Activated CD4-positive, alpha-beta memory T cell treated with anti-CD3 and anti-CD28 coated beads for 36 hours (primary cell): Measurements from ENCODE around the gene NETO1. TPM values are rescaled to one million over a fixed set of nuclear protein-coding genes. Genes with fewer than 3 reads are reported as not detected.

Experiments
- CTCF ChIA-PET: fragments of 350-600 bp; sonication (Branson Sonifier 250); formaldehyde crosslinking; loops from one replicate; lab custom pipeline; 2021; ENCODE audit warnings: antibody characterized with exemption, inconsistent platforms; lab: Charles Lee
- POLR2A ChIA-PET: fragments of 350-600 bp; sonication (Branson Sonifier 250); formaldehyde crosslinking; loops from one replicate; lab custom pipeline; 2021; ENCODE audit warnings: antibody characterized with exemption; lab: Charles Lee
- DNase-seq: peaks from one replicate; pipeline ENCODE4 v3.0.0-alpha.2; 2020
- H3K27ac Mint-ChIP-seq: one replicate; pipeline ENCODE4 v1.8.0; 2021; ENCODE audit warnings: mixed read lengths
- H3K27me3 Mint-ChIP-seq: one replicate; pipeline ENCODE4 v1.8.0; 2021; ENCODE audit warnings: mixed read lengths
- H3K36me3 Mint-ChIP-seq: one replicate; pipeline ENCODE4 v1.8.0; 2021; ENCODE audit warnings: mixed read lengths
- H3K4me1 Mint-ChIP-seq: one replicate; pipeline ENCODE4 v1.8.0; 2021; ENCODE audit warnings: low read depth, mixed read lengths
- H3K4me3 Mint-ChIP-seq: one replicate; pipeline ENCODE4 v1.8.0; 2021; ENCODE audit warnings: mild to moderate bottlenecking, mixed read lengths
- H3K9me3 Mint-ChIP-seq: one replicate; pipeline ENCODE4 v1.8.0; 2021; ENCODE audit warnings: mixed read lengths
- intact Hi-C: fragments of 100-400 bp; cut with micrococcal nuclease; formaldehyde crosslinking; loops from one replicate; pipeline ENCODE4 v1.15.1; 2023
- total RNA-seq, 2 experiments: library from RNA; stranded (reverse); gene quantifications; one replicate each; pipeline ENCODE4 v1.2.3, GENCODE V29; 2021

NETO1 gene
- not detected for total RNA-seq

- Mint-ChIP-seq H3K27ac (no peak within 1 kb of the TSS), H3K4me1 (no peaks in the 10 kb centered on the region), H3K36me3 (no peaks in the 10 kb centered on the region), H3K27me3 (peaks cover 21% of the 10 kb centered on the region), H3K4me3 (no peak within 1 kb of the TSS), H3K9me3 (peaks cover 4% of the 10 kb centered on the region)
- CTCF ChIA-PET: no interaction called here
- DNase-seq: no peak
- intact Hi-C loops: no loop called here
- POLR2A ChIA-PET: no interaction called here
Measured at GRCh38 chr18:72867746-72868584, at the start of gene NETO1. NETO1 (minus strand) TSS chr18:72867987; CDS start chr18:72867291, 696 bp downstream.

- CTCF ChIA-PET: no interaction called here
- POLR2A ChIA-PET: no interaction called here
- intact Hi-C loops: no loop called here
- H3K27me3 Mint-ChIP-seq: no peaks in the 10 kb centered on the region
- H3K36me3 Mint-ChIP-seq: no peaks in the 10 kb centered on the region
- DNase-seq: no peak
- H3K9me3 Mint-ChIP-seq: peaks cover 8% of the 10 kb centered on the region
- no peaks in the 10 kb centered on the region for H3K4me1 Mint-ChIP-seq
- H3K27ac Mint-ChIP-seq: no peak overlapping the region
- H3K4me3 Mint-ChIP-seq: no peak overlapping the region
Measured at GRCh38 chr18:72910045-72910444, 42.3 kb upstream of the NETO1 start.

- ChIA-PET POLR2A (no interaction called here), CTCF (no interaction called here)
- H3K4me1 Mint-ChIP-seq: no peaks in the 10 kb centered on the region
- no peaks in the 10 kb centered on the region for H3K36me3 Mint-ChIP-seq
- no peak overlapping the region for H3K4me3 Mint-ChIP-seq
- no peak for DNase-seq
- no peaks in the 10 kb centered on the region for H3K27me3 Mint-ChIP-seq
- no peaks in the 10 kb centered on the region for H3K9me3 Mint-ChIP-seq
- intact Hi-C loops: no loop called here
- H3K27ac Mint-ChIP-seq: no peak overlapping the region
Measured at GRCh38 chr18:72908181-72908580, 40.4 kb upstream of the NETO1 start.

GRCh38 chr18:72903033-72903432 lies 35.2 kb upstream of the NETO1 start:
- Mint-ChIP-seq H3K9me3 (peaks cover 7% of the 10 kb centered on the region), H3K27ac (no peak overlapping the region), H3K4me3 (no peak overlapping the region), H3K36me3 (no peaks in the 10 kb centered on the region), H3K27me3 (no peaks in the 10 kb centered on the region), H3K4me1 (no peaks in the 10 kb centered on the region)
- DNase-seq: no peak
- intact Hi-C loops: no loop called here
- ChIA-PET POLR2A (no interaction called here), CTCF (no interaction called here)

GRCh38 chr18:72899338-72899737 lies 31.6 kb upstream of the NETO1 start:
- H3K36me3 Mint-ChIP-seq: no peaks in the 10 kb centered on the region

GRCh38 chr18:72898870-72899269 lies 31.1 kb upstream of the NETO1 start:
- Mint-ChIP-seq H3K36me3 (no peaks in the 10 kb centered on the region), H3K4me1 (no peaks in the 10 kb centered on the region), H3K9me3 (peaks cover 14% of the 10 kb centered on the region), H3K4me3 (no peak overlapping the region), H3K27me3 (no peaks in the 10 kb centered on the region), H3K27ac (no peak overlapping the region)
- no peak for DNase-seq
- ChIA-PET CTCF (no interaction called here), POLR2A (no interaction called here)
- intact Hi-C loops: no loop called here

More at GRCh38 chr18:72899338-72899737, 31.6 kb upstream of the NETO1 start:
- ChIA-PET POLR2A (no interaction called here), CTCF (no interaction called here)
- H3K27me3 Mint-ChIP-seq: no peaks in the 10 kb centered on the region
- DNase-seq: no peak
- intact Hi-C loops: no loop called here
- no peak overlapping the region for H3K4me3 Mint-ChIP-seq
- no peak overlapping the region for H3K27ac Mint-ChIP-seq
- no peaks in the 10 kb centered on the region for H3K4me1 Mint-ChIP-seq
- H3K9me3 Mint-ChIP-seq: peaks cover 14% of the 10 kb centered on the region

- ChIA-PET POLR2A (no interaction called here), CTCF (no interaction called here)
- Mint-ChIP-seq H3K36me3 (no peaks in the 10 kb centered on the region), H3K27ac (no peak overlapping the region), H3K27me3 (no peaks in the 10 kb centered on the region), H3K9me3 (peaks cover 9% of the 10 kb centered on the region), H3K4me1 (no peaks in the 10 kb centered on the region), H3K4me3 (no peak overlapping the region)
- no peak for DNase-seq
- intact Hi-C loops: no loop called here
Measured at GRCh38 chr18:72895548-72895947, 27.8 kb upstream of the NETO1 start.

- Mint-ChIP-seq H3K36me3 (no peaks in the 10 kb centered on the region), H3K4me1 (no peaks in the 10 kb centered on the region), H3K27me3 (no peaks in the 10 kb centered on the region), H3K27ac (no peak overlapping the region), H3K9me3 (no peaks in the 10 kb centered on the region), H3K4me3 (no peak overlapping the region)
- DNase-seq: no peak
- ChIA-PET CTCF (no interaction called here), POLR2A (no interaction called here)
- intact Hi-C loops: no loop called here
Measured at GRCh38 chr18:72878561-72878960, 10.8 kb upstream of the NETO1 start.

GRCh38 chr18:72878143-72878542 lies 10.4 kb upstream of the NETO1 start:
- no peak for DNase-seq
- Mint-ChIP-seq H3K36me3 (no peaks in the 10 kb centered on the region), H3K9me3 (no peaks in the 10 kb centered on the region), H3K27ac (no peak overlapping the region), H3K4me1 (no peaks in the 10 kb centered on the region), H3K4me3 (no peak overlapping the region), H3K27me3 (no peaks in the 10 kb centered on the region)
- ChIA-PET POLR2A (no interaction called here), CTCF (no interaction called here)
- intact Hi-C loops: no loop called here

- Mint-ChIP-seq H3K36me3 (no peaks in the 10 kb centered on the region), H3K27me3 (peaks cover 18% of the 10 kb centered on the region), H3K27ac (no peak overlapping the region), H3K4me3 (no peak overlapping the region), H3K4me1 (no peaks in the 10 kb centered on the region), H3K9me3 (no peaks in the 10 kb centered on the region)
- CTCF ChIA-PET: no interaction called here
- no peak for DNase-seq
- intact Hi-C loops: no loop called here
- POLR2A ChIA-PET: no interaction called here
Measured at GRCh38 chr18:72871091-72871490, 3.3 kb upstream of the NETO1 start.

GRCh38 chr18:72869226-72870185 lies 1.7 kb upstream of the NETO1 start:
- POLR2A ChIA-PET: no interaction called here
- intact Hi-C loops: no loop called here
- H3K9me3 Mint-ChIP-seq: no peaks in the 10 kb centered on the region
- no peak overlapping the region for H3K4me3 Mint-ChIP-seq
- H3K27ac Mint-ChIP-seq: no peak overlapping the region
- no peaks in the 10 kb centered on the region for H3K36me3 Mint-ChIP-seq
- no peak for DNase-seq
- H3K27me3 Mint-ChIP-seq: peaks cover 21% of the 10 kb centered on the region
- CTCF ChIA-PET: no interaction called here
- no peaks in the 10 kb centered on the region for H3K4me1 Mint-ChIP-seq

GRCh38 chr18:72868585-72869225 lies 918 bp upstream of the NETO1 start:
- Mint-ChIP-seq H3K4me1 (no peaks in the 10 kb centered on the region), H3K27ac (no peak overlapping the region), H3K27me3 (peaks cover 21% of the 10 kb centered on the region), H3K4me3 (no peak overlapping the region), H3K9me3 (no peaks in the 10 kb centered on the region), H3K36me3 (no peaks in the 10 kb centered on the region)
- no peak for DNase-seq
- ChIA-PET CTCF (no interaction called here), POLR2A (no interaction called here)
- intact Hi-C loops: no loop called here
